Renal pelvis (tissue), 12 donors: ENCODE measurements around the gene TRIM16. TPM values are rescaled to one million over a fixed set of nuclear protein-coding genes. Genes with fewer than 3 reads are reported as not detected.
A peak's percentile ranks its signal among the peaks of the same experiment; 100 is the strongest.
"Not testable (repeated sequence)": the region's sequence is repeated elsewhere in the genome, so short reads cannot be mapped to it uniquely, and the experiment has no call there.

Experiments
- DNase-seq: peaks from one replicate; pipeline ENCODE4 v3.0.0-alpha.2; 2013
- long read RNA-seq, 16 experiments: transcript quantifications; one replicate each; lab custom pipeline, GENCODE V29; 2026
- polyA plus RNA-seq, 3 donors: library from polyadenylated mRNA; unstranded; fragments of 120-200 nt; gene quantifications; one replicate each; pipeline ENCODE4 v1.2.1, GENCODE V29; 2013; ENCODE audit not compliant: insufficient read length in 3 of 3

TRIM16 gene
- 10 to 100 TPM; 22.3 to 26.7 (median 23.3) TPM for polyA plus RNA-seq
- long read RNA-seq, donor 1: 0 reads
- long read RNA-seq, donor 2, partial matches to known transcripts: 5 of 5 reads
- long read RNA-seq, donor 2, other reads (novel, unspliced or antisense): 0 of 5 reads
- long read RNA-seq, donor 3, partial matches to known transcripts: 5 of 6 reads
- long read RNA-seq, donor 3, other reads (novel, unspliced or antisense): 0 of 6 reads
- long read RNA-seq, donor 4: 0 reads
- long read RNA-seq, donor 5: 0 reads
- long read RNA-seq, donor 6: 0 reads
- long read RNA-seq, donor 7, partial matches to known transcripts: 5 of 5 reads
- long read RNA-seq, donor 7, other reads (novel, unspliced or antisense): 0 of 5 reads
- long read RNA-seq, donor 8, partial matches to known transcripts: 5 of 5 reads
- long read RNA-seq, donor 8, other reads (novel, unspliced or antisense): 0 of 5 reads
- long read RNA-seq, donor 9: 0 reads
- long read RNA-seq, donor 10, partial matches to known transcripts: 11 of 11 reads
- long read RNA-seq, donor 10, other reads (novel, unspliced or antisense): 0 of 11 reads
- long read RNA-seq, donor 11: 0 reads
- long read RNA-seq, donor 12: 0 reads
- long read RNA-seq, donor 13: 0 reads
- long read RNA-seq, donor 14: 0 reads
- long read RNA-seq, donor 15: 0 reads
- long read RNA-seq, donor 16: 0 reads

DNA sequence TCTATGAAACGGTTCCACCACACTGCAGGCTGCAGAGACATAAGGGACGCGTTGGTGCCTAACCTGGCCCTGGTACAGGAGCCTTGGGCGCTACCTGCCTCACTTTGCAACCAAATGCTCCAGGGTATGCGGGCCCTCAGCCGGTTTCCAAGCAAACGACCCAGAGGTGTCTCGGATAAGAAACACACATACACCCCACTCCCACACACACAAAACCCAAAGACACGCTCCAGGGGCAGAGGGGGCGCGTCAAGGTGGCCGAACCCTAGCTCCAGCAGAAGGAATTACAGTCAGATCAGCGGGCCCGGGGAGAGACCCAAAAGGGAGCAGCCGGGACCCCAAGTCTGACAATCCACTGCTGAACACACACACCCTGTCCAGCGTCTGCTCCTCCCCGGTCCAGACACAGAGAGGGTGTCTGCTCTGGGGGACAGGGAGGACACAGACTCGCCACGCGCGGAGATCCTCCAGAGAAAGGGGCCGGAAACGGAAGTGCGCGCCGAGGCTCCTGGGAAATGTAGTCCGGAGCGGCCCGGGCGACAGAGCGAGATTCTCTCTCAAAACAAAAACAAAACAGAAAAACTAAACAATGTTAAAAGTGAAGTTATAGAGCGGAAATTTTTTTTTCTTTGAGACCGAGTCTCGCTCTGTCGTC lies at the start of gene TRIM16:
Gene TRIM16, minus strand, starts transcription at position 488 of the 655 bp plus-strand sequence. CDS start 32,702 bp downstream, outside the sequence.
- peak; percentile 62 for DNase-seq

DNA sequence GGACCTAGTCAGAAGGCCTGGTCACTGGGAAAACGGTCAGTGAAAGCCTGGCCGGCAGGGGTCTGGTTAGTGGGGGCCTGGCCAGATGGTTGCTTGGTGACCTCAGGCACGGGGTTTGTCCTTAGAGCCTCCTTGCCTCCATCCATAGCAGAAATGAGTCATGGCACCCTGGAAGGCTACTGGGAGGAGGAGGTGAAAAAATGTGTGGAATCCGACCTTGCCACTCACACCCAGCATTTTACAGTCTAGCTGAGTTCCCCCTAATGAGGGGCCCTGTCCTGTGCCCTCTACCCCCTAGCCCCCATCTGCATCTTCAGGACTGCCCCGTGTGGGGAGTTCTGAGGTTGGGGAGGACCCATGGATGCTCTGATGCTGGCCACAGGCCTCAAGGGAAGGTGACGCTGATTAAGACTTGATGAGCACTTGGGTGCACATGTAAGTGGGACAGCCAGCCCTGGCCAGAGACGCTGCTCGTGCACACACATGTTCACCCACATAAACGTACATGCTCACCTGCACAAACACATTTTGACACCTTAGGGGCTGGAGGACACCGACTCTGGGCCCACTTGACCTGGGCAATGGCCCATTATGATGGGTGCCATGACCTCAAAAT lies 49.2 kb upstream of the TRIM16 start:
- not testable (repeated sequence) for DNase-seq

DNA sequence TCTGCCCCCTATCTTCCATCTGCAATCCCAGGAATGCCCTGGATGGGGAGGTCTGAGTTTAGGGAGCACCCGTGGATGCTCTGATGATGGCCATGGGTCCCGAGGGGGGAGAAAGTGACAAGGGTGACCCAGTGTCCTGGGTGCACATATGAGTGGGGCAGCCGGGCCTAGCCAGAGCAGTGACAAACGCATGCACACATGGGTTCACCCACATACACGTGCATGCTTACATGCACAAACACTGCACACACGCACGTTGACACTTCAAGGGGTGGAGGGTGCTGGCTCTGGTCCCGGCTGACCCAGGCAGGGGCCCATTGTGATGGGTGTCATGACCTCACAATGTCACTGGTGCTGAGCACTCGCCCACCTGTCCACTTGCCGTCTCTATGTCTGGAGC lies 47.8 kb upstream of the TRIM16 start, which contains the start of gene TBC1D26:
Gene TBC1D26, plus strand, starts transcription at position 384 of the 400 bp plus-strand sequence. CDS start 3,066 bp downstream, outside the sequence.
- not testable (repeated sequence) for DNase-seq

DNA sequence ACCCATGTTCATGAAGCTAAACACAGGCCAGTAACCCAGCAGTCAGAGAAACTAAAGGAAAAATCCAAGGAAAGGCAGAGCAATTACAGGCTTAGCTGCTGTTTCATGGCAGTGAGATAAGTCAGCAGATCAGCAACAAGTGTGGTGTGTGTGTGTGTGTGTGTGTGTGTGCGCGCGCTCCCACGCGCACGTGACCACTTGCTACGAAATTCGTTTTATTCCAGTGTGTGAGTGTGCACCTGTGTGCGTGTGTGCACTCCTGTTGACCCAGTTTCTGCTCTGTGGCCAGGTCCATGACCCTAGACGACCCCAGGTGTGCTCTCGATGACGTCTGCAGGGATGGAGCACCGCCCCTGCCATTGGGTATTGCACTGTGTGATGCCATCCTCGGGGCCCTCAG lies 46.4 kb upstream of the TRIM16 start:
- not testable (repeated sequence) for DNase-seq

DNA sequence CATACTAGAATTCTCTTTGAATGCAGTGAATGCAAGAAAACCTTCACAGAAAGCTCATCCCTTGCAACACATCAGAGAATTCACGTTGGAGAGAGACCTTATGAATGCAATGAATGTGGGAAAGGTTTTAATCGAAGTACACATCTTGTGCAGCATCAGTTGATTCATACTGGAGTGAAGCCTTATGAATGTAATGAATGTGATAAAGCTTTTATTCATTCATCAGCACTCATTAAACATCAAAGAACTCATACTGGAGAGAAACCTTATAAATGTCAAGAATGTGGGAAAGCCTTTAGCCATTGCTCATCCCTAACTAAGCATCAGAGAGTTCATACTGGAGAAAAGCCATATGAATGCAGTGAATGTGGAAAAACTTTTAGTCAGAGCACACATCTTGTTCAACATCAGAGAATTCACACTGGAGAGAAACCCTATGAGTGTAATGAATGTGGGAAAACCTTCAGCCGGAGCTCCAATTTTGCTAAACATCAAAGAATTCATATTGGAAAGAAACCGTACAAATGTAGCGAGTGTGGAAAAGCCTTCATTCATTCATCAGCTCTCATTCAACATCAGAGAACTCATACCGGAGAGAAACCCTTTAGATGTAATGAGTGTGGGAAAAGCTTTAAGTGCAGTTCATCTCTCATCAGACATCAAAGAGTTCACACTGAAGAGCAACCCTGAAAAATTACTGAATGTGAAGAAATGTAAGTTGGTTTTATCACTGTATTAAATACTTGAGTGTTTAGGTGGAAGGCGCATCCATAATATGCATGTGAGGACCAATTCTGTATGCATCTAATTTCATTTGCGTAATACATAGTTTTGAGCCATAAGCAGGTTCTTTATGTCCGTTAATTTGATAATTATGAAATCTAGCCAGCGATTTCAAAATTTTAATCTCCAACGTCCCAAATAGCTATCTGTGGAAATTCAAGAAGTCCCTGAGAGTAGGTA lies 32.8 kb upstream of the TRIM16 start:
- not testable (repeated sequence) for DNase-seq

GRCh38 chr17:15708879-15709278 lies 24.8 kb upstream of the TRIM16 start:
- not testable (repeated sequence) for DNase-seq

DNA sequence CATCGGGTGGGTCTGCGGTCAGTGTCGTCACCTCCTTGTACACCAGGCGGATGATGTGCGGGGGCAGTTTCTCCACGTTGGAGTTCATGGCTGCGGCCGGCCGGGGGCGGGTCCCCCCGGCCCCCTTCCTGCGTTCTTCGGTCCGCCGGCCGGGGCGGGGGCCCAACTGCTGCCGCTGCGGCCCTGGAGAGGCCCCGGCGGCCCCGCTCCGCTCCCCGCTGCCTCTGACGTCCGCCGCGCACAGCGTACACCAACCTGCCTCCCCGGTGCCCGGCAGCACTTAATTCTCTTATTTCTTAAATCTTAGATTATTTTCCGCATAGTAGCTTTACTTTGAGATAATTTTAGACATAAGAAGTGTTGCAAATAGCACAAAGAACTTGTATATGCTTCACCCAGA lies 20.7 kb upstream of the TRIM16 start:
- DNase-seq: not testable (repeated sequence)

DNA sequence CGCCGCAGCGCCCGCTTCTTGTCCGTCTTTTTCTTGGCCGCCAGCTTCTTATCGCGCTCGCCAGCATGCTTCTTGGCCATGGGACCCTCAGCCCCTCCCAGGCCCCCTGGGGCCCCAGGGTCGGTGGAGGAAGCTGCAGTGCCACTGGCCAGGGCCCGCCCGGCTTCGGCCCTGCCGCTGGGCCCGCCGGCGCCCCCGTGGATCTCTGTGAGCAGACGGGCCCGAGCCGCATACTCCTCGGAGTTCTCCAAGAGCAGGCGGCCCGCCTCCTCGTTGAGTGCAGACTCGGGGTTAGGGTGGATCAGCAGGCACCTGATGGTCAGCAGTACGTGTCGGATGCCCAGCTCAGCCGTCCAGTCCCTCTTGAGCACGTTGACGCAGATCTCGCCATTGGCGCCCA lies 20.1 kb upstream of the TRIM16 start:
- DNase-seq: not testable (repeated sequence)

DNA sequence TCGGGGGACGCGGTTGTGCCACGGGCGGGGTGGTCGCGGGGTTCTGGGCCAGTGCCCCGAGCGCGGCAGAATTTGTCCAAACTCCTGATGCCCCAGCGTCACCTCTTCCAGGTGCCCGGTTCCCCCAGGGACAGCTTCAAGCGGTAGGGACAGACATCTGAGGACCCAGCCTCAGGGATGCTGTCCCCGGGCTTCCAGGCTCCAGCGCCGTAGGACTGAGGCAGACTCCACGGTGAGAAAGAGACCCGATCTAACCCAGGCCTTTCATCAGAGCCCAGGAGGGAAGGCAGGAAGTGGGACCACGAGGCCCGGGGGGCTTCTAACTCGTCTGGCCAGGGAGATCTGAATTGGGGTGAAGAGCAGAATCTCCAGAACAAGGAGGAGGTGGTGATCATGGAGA lies 15.8 kb upstream of the TRIM16 start:
- DNase-seq: not testable (repeated sequence)

DNA sequence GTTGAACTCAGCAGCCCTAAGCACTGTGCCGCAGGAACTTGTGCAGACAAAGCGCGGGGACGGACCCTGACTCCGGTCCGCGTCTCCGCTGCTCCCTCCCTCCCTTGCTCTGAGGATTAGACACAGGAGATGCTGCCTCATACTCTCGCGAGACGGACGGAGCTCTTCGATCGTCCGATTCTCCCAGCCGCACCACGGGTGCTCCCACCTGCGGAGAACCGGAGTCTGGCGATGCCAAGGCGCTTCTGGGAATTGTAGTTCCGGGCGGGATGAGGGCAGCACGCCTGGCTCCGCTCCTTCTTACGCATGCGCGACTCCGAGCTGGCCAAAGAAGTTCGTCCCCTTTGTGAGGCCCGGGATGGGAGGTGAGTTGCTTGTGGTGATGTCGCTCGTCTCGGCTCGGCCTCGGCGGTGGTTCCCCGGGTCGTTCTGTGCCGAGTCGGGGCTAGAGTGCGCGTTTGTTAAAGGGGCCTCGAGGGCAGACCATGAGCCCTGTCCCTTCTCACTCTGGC lies 15.4 kb upstream of the TRIM16 start, which contains the start of gene ZNF286A:
Gene ZNF286A, plus strand, starts transcription at position 340 of the 512 bp plus-strand sequence. CDS start 578 bp downstream, outside the sequence.
- peak; percentile 99 for DNase-seq

DNA sequence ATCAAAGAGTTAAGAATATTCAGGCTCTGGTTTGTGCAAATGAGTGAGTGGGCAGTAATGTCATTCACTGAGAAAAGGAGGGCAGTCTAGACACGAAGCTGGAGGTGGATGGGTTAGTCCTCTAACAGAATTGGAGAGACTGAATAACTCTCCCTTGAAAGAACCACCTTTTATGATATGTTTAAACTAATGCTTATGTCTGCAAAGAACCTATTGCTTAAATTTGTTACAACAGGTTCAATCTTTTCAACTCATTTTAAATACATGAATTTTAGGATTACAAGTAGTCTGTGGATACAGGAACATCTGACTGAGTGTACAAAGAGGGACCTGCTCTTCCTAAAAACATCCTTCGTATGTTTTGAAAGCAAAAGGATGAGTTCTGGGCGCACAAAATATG lies 14.9 kb upstream of the TRIM16 start:
- peak; percentile 7 for DNase-seq

DNA sequence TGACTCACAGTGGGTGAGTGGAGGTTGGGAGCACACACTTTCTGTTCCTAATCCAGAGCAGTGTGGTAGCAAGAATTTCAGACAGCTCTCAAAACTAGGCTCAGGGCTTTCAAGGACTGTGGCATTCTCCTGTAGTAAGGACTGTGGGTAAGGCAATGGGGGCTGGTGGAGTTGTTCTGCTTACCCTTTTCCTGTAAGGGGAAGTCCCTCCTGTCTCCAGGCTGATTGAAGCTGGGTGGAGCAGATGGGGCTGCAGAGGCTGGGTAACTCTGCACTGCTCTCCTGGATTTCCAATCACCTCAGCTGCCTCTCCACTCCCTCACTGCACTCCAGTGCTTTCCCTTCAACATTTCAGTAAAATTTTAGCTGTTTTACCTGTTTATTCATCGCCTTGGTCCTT lies 3.4 kb upstream of the TRIM16 start:
- DNase-seq: not testable (repeated sequence)

DNA sequence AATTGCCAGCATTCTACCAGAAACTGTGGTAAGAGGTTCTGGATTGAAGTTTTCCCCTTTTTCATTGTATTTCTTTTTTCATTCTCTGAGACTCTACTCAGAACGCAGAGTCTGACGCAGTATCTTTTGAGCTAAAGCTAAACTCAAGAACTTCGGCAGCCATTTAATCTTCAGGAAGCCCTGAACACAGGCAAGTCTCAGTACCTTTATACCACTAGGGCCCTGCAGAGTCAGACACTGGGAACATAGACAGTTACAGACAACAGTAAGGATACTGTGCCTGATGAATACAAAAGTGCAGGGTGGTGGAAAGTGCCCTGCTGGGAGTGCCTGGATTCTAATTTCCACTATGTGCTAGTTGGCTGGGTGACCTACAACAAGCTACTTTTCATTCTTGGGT lies 976 bp downstream of the TRIM16 start:
- not testable (repeated sequence) for DNase-seq

- not testable (repeated sequence) for DNase-seq
Measured at GRCh38 chr17:15675991-15676390, 8.1 kb downstream of the TRIM16 start.

DNA sequence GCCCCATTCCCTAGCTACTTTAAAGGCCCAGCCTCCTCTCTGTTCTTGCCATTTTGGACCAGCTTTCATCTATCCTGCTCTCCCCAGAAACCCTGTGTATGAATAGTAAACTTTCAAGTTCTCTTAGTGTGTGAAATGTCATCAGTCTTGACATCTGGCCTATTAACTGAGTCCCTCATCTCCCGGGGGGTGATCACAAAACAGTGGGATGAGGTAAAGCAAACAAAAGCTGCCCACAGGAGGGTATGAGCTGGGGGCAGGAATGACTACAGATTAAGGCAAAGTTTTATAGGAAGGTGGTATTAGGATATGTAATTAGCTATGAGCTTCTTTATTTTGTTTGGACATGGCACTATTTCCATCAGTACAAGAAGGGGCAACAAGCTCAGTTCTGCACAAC lies 9.5 kb downstream of the TRIM16 start:
- DNase-seq: not testable (repeated sequence)

DNA sequence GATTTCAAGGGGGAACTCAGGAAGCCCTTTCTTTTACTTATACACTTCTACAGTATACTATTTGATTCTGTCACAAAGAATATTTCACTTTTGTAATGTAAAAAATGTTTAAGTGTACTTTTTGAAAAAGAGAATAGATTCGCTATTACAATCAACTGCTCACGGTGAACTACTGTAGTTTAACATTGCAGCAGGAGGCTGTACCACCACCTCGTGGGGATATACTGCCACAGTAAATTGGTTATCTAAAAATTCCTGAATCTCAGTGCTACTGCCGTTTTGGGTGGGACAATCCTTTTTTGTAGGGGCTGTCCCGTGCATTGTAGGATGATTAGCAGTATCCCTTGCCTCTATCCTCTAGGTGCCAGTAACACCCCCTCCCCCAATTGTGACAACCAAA lies 14.6 kb downstream of the TRIM16 start:
- DNase-seq: not testable (repeated sequence)

DNA sequence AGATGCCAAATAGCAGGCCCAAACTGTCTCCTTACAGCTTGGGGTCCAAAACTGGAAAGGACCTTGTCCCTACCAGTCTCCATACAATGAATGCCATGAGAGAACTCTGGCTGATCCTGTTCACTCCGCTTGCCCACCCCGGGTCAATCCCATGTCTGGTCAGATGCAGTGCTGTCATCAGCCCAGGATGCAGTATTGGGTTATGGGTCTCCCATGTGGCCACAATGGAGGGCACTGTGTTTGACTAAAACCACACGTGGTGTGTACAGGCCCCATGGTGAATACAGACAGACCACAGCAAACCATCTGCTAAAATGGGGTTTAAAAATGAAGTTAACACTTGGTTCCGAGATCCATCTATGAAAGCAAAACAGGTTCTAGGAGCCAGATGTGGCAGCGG lies 20.4 kb downstream of the TRIM16 start:
- DNase-seq: no peak

DNA sequence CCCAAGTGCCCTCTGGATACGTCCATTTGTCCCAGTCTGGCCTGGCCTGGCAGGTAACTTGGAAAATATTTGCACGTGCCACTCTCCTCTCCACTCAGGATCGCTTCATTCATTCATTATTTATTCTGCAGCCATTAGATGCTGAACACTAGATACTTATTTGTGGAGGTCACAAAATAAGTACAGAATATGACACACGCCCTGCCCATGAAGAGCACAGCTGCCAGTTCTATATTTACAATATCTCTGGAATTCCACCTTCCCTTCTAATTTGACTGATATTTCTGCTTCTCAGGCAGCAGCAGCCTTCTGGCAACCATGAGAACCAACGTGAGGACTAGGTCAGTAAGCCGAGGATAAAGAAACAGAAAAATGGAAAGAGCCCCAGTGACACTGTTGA lies 20.9 kb downstream of the TRIM16 start:
- DNase-seq: no peak

GRCh38 chr17:15662681-15663080 lies 21.4 kb downstream of the TRIM16 start:
- no peak for DNase-seq

DNA sequence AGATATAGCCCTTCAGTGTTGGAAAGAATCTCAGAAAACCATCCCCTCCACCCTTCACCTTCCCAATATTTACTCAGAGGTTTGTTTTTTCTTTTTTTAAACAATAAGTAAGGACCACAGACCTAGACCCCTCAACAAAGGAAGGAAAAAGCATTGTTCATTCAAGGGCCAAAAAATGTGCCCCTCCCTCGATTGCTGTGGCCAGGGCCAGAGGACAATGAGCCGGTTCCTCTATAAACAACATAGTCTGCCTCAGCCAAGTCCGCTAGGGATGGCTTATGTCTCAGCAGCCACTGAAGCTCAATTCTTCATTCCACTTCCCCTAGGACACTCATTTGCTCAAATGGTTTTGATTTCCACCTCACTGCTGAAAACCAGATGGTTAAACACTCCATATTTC lies 24.0 kb downstream of the TRIM16 start:
- DNase-seq: no peak
